ENCODE results near the gene ATXN7L1.

DNA sequence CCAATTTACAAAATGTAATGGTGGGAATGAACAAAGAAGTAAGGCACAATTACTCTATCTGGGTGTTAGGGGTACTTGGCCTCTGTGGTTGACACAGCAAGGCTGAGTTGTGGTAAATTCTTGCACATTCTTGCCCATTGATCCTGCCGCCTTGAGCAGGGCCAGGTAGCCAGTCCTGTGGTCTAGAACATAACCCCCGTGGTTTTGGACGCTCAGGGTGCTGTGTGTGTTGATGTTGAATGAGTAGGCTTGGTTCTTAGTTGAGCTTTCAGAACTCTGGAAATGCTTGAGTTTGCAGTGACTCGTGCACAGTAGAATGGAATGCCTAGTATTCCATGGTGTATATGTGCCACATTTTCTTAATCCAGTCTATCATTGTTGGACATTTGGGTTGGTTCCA is 44.4 kb upstream of the ATXN7L1 start:
- TF ChIP-seq CTCF (IDR thresholded peaks at IDR 0.05) = no peak
- no peak for TF ChIP-seq POLR2A (IDR thresholded peaks at IDR 0.05)
